SJSA1 (cell line): Measurements from ENCODE around the gene TMEM52. TPM values are rescaled to one million over a fixed set of nuclear protein-coding genes. Genes with fewer than 3 reads are reported as not detected.
"Not testable (repeated sequence)": the region's sequence is repeated elsewhere in the genome, so short reads cannot be mapped to it uniquely, and the experiment has no call there.

Experiments used
- DNase-seq, 2 experiments: peaks; one replicate each; pipeline ENCODE4 v3.0.0-alpha.2; 2015 to 2020; ENCODE audit warnings: low spot score in 2 of 2, low read depth in 1 of 2
- H3K27ac ChIP-seq: fragments of 250-450 bp; sonication (Bioruptor Pico); 2 replicates; pipeline ENCODE4 v1.5.1; 2020; ENCODE audit warnings: mild to moderate bottlenecking, moderate library complexity
- H3K27me3 ChIP-seq: fragments of 250-450 bp; sonication (Bioruptor Pico); replicated peaks from 2 replicates; pipeline ENCODE4 v1.5.1; 2020; ENCODE audit warnings: mild to moderate bottlenecking, moderate library complexity
- H3K36me3 ChIP-seq: fragments of 250-450 bp; sonication (Bioruptor Pico); 2 replicates; pipeline ENCODE4 v1.5.1; 2020; ENCODE audit warnings: mild to moderate bottlenecking
- H3K4me1 ChIP-seq: fragments of 250-450 bp; sonication (Bioruptor Pico); replicated peaks from 2 replicates; pipeline ENCODE4 v1.6.1; 2021; ENCODE audit warnings: mild to moderate bottlenecking
- H3K4me3 ChIP-seq: fragments of 250-450 bp; sonication (Bioruptor Pico); 2 replicates; pipeline ENCODE4 v1.5.1; 2020; ENCODE audit warnings: mild to moderate bottlenecking
- H3K9me3 ChIP-seq: fragments of 250-450 bp; sonication (Bioruptor Pico); replicated peaks from 2 replicates; pipeline ENCODE4 v1.5.1; 2020; ENCODE audit warnings: mild to moderate bottlenecking
- total RNA-seq: library from RNA; depleted of rRNA; stranded (reverse); fragments of >200 nt; shearing (Covaris generic); gene quantifications from 2 replicates; pipeline ENCODE4 v1.2.3, GENCODE V29; 2014

Gene TMEM52
- total RNA-seq, 1 experiment from 2014 or later, result 0.87 TPM

DNA sequence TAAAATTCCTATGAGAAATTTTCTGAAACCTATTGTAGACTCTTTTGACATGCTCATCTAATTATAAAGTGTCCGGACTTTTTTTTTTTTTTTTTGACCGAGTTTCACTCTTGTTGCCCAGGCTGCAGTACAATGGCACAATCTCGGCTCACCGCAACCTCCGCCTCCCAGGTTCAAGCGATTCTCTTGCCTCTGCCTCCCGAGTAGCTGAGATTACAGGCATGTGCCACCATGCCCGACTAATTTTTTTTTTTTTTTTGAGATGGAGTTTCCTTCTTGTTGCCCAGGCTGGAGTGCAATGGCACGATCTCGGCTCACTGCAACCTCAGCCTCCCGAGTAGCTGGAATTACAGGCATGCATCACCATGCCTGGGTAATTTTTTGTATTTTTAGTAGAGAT is 35.2 kb downstream of the TMEM52 start:
- Histone ChIP-seq H3K4me1 (peaks cover 17% of the 10 kb centered on the region), H3K36me3 (peaks cover 54% of the 10 kb centered on the region)
- H3K4me3 ChIP-seq, H3K27me3 ChIP-seq, H3K9me3 ChIP-seq, H3K27ac ChIP-seq, DNase-seq: not testable (repeated sequence)

DNA sequence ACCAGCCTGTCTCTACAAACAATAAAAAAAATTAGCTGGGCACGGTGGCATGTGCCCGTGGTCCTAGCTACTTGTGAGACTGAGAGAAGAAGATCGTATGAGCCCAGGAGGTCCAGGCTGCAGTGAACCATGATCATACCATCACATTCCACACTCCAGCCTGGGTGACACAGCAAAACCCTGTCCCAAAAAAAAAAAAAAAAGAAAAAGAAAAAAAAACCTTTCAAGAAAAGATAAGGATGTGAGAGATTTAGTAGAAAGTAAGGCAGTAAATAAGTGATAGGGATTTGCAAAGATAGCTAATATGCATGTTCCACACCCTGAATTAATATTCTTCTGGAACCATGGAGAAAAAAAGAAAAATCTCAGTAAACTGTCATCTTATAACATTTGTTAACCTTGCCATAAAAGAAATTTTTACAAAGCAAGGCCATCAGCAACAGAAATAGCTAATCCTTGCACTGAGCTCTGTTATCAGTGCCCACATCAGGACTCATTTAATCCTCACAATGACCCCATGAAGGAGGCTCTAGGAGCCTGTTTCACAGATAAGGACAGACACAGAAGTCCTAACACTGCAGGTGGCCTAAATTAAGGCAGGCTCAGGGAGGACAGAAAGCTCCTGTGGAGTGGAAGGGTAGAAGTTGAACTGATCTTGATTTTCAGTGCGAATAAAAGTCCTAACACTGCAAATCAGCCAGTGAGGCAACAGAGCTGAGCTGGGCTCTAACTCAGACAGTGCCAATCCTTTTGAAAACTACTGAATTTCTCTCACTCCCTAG is 35.8 kb downstream of the TMEM52 start:
- Histone ChIP-seq H3K4me1 (peaks cover 12% of the 10 kb centered on the region), H3K4me3 (no peak overlapping the region), H3K27me3 (no peaks in the 10 kb centered on the region), H3K27ac (0 out of 2 replicates have a peak overlapping the region, but pooled peaks have one; percentile 15), H3K9me3 (no peaks in the 10 kb centered on the region), H3K36me3 (peaks cover 57% of the 10 kb centered on the region)
- DNase-seq, result no peak

DNA sequence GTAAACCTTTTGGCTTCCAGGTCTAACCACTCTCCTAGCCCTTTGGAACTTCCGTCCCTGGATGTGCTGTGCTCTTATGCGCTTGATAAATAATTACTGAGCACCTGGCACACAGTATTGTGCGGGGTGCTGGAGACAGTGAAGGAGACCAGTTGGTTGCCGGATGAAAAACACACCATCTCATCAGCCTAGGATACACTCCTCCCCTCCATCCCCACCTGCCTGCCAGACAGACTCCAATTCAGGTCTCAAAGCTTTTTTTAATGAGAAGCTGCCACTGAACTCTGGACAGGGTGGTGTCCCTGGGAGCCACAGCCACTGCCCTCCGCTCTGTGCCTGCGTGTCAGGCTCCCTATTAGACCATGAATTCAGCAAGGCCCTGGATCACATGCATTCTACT is 37.4 kb downstream of the TMEM52 start:
- no peak overlapping the region for H3K27ac ChIP-seq
- no peak overlapping the region for H3K4me3 ChIP-seq
- peaks cover 55% of the 10 kb centered on the region for H3K36me3 ChIP-seq
- H3K9me3 ChIP-seq, result no peaks in the 10 kb centered on the region
- peaks cover 3% of the 10 kb centered on the region; the same call in 1 of the 2 replicates for H3K4me1 ChIP-seq
- no peak for DNase-seq
- H3K27me3 ChIP-seq, result no peaks in the 10 kb centered on the region

DNA sequence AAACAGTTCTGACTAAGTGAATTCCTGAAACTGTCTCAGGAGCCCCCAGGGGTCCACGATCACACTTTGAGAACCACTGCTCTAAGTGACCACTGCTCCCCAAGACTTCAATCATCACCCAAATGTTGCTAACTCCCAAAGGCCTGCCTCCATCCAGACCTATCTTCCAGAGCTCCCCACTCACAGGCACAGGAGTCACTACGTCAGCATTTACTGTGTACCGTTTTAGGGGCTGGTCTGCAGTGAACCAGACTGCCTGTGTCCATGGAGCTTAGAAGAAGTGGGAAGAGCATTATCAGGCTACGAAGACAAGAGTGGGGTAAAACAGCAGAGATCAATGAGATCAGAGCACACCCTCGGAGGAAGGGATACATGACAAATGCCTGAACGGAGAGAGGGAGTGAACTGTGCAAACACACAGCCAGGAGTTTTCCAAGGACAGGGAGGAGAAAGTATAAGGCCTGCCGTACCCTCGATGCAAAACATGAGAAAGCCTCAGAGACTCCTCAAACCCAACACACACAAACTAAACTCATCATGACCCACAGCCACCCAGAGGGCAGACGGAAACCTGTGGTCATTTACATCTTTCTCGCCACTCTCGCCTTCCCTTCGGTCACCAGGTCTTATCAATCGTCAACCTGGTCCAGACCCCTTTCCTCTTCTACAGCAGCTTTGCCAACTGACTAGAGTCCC is 38.3 kb downstream of the TMEM52 start:
- no peaks in the 10 kb centered on the region for H3K9me3 ChIP-seq
- no peaks in the 10 kb centered on the region for H3K27me3 ChIP-seq
- H3K4me1 ChIP-seq, result peaks cover 7% of the 10 kb centered on the region; the same call in 1 of the 2 replicates
- DNase-seq, result no peak
- peaks cover 60% of the 10 kb centered on the region for H3K36me3 ChIP-seq
- no peak overlapping the region for H3K4me3 ChIP-seq
- H3K27ac ChIP-seq, result no peak overlapping the region

DNA sequence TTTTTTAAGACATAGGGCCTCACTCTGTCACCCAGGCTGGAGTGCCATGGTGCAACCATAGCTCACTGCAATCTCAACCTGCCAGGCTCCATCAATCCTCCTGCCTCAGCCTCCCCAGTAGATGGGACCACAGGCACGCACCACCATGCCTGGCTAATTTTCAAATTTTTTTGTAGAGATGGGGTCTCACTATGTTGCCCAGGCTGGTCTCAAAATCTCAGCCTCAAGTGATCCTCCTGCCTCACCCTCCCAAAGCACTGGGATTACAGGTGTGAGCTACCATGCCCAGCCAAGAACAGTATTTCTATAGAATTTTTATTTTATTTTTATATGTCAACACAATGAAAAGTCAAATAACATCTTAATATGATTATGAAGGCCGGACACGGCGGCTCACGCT is 39.1 kb downstream of the TMEM52 start:
- peaks cover 7% of the 10 kb centered on the region; the same call in 1 of the 2 replicates for H3K4me1 ChIP-seq
- H3K36me3 ChIP-seq, result peaks cover 65% of the 10 kb centered on the region
- H3K4me3 ChIP-seq, result no peak overlapping the region
- no peaks in the 10 kb centered on the region for H3K27me3 ChIP-seq
- no peak for DNase-seq
- H3K9me3 ChIP-seq, result no peaks in the 10 kb centered on the region
- H3K27ac ChIP-seq, result no peak overlapping the region

DNA sequence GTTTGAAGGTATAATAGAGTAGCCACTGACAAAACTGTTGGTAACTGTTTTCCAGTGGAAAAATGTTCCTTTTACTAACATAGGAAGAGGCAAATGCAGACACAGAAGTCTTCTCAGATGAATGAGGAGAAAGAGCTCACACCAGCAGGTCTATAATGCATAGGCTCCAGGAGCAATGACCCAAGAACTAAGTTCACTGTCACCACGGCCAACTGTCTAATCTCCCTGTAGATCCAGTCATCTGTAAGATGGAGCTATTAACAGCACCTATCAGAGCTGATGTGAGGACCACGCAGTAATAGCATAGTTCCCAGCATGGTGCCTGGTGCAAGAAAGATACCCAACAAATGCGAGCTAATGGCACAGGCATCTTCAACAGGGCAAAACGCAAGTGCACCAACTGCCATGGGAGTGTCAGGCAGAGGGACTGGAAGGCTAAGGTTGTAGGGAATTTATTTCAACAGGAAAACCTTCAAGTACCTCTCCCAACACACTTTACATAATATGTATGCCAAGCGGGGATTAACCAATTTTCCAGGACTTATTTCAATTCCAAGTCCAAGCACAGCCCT is 41.1 kb downstream of the TMEM52 start:
- Histone ChIP-seq H3K36me3 (peaks cover 69% of the 10 kb centered on the region), H3K27me3 (no peaks in the 10 kb centered on the region), H3K9me3 (no peaks in the 10 kb centered on the region), H3K4me1 (peaks cover 7% of the 10 kb centered on the region; the same call in 1 of the 2 replicates), H3K4me3 (no peak overlapping the region), H3K27ac (no peak overlapping the region)
- no peak for DNase-seq

DNA sequence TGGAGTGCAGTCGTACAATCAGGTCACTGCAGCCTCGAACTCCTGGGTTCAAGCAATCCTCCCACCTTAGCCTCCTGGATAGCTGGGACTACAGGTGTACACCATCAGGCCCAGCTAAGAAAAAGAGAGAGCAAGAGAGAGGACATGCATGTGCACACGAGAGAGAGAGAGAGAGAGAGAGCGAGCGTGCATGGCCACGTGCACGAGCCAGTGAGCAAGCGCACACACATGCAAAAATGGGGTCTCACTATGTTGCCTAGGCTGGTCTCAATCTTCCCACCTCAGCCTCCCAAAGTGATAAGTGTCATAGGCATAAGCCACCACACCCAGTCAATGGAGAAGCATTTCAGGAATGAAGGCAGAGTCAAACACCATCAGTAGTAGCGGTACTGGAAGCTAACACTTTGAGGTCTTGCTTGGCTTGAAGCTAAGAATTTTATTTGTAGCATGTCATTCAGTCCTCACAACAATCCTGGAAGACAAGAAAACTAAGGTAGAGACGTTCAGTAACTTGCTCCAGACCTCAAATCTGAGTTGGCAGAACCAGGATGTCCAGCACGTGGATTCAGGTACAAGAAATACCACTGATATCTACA is 42.6 kb downstream of the TMEM52 start:
- H3K36me3 ChIP-seq, result peaks cover 69% of the 10 kb centered on the region
- no peak overlapping the region for H3K4me3 ChIP-seq
- H3K9me3 ChIP-seq, result no peaks in the 10 kb centered on the region
- no peaks in the 10 kb centered on the region for H3K27me3 ChIP-seq
- peaks cover 7% of the 10 kb centered on the region; the same call in 1 of the 2 replicates for H3K4me1 ChIP-seq
- no peak for DNase-seq
- H3K27ac ChIP-seq, result no peak overlapping the region

DNA sequence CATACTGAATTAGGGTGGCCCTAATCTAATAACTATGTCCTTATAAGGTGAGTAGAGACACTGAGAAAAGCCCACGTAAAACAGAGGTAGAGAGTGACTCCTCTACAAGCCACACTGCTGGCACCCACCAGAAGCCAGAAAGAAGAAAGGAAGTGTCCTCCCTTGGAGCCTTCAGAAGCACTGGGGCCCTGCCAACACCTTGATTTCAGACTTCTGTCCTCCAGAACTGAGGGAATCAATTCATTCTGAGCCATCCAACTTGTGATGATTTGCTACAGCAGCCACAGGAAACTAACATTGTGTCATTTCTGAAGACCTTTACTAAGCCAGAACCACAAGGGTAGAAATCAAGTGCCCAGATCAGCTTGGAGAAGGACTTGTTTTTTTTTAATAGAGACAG is 43.1 kb downstream of the TMEM52 start:
- Histone ChIP-seq H3K27me3 (no peaks in the 10 kb centered on the region), H3K27ac (no peak overlapping the region), H3K36me3 (peaks cover 70% of the 10 kb centered on the region), H3K4me1 (peaks cover 7% of the 10 kb centered on the region; the same call in 1 of the 2 replicates), H3K4me3 (no peak overlapping the region), H3K9me3 (no peaks in the 10 kb centered on the region)
- no peak for DNase-seq

DNA sequence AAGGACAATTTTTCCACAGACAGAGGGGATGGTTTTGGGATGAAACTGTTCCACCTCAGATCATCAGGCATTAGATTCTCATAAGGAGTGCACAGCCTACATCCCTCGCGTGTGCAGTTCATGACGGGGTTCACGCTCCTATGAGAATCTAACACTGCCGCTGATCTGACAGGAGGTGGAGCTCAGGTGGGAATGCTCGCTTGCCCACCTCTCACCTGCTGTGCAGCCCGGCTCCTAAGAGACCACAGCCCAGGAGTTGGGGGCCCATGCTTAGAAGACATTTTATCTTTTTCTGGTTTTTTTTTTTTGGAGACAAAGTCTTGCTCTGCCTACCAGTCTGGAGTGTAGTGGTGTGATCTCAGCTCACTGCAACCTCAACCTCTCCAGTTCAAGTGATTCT is 44.2 kb downstream of the TMEM52 start:
- H3K36me3 ChIP-seq, result peaks cover 80% of the 10 kb centered on the region
- peaks cover 7% of the 10 kb centered on the region; the same call in 1 of the 2 replicates for H3K4me1 ChIP-seq
- no peak overlapping the region for H3K27ac ChIP-seq
- no peak for DNase-seq
- no peaks in the 10 kb centered on the region for H3K27me3 ChIP-seq
- no peaks in the 10 kb centered on the region for H3K9me3 ChIP-seq
- H3K4me3 ChIP-seq, result no peak overlapping the region

DNA sequence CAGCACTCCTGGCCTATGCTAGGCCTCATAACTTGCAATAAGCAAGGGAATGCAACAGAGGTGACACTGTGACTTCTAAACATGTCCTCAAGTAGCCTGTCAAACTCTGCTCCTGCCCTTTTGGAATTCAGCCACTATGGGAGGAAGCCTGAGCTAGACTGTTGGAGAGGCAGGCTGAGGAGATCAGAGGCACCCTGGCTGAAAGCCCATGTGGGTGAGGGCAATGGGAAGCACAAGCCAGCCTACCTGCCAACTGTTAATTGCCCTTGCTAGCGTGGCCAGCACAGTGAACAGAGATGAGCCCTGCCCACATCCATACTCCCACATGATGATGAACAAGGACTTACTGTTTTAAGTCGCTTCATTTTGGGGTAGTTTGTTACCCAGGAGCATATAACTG is 45.9 kb downstream of the TMEM52 start:
- Histone ChIP-seq H3K27ac (no peak overlapping the region), H3K27me3 (no peaks in the 10 kb centered on the region), H3K4me3 (no peak overlapping the region), H3K36me3 (peaks cover 76% of the 10 kb centered on the region), H3K9me3 (no peaks in the 10 kb centered on the region), H3K4me1 (peaks cover 15% of the 10 kb centered on the region)
- DNase-seq, result no peak

DNA sequence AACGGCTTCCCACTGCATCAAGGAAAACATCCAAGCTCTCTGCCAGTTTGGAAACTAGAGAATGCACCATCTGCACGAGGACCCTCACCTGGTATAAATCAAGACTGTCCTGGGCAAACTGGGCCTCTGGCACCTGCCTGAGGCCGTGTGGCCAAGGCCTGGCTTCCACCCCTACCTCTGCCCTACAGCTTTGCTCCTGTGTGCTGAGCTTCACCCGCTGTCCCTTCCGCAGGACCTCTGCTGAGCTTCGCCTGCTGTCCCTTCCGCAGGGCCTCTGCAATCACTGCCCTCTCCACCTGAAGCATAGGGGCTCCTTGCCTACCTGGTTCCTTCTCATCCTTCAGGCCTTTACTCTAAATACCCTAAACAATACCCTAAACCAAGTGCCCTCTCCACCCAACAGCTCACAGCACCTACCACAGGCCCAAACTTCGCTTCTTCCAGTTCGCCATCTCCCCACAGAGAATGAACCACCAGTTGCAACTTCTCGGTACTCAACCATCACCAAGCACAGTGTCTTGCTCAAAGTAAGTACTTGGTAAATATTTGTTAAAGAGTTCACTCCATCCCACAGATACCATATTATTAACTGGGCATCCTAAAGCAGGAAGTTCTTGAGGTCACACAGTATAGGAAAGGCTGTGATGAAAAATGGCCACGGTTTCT is 46.6 kb downstream of the TMEM52 start:
- Histone ChIP-seq H3K9me3 (no peaks in the 10 kb centered on the region), H3K27me3 (no peaks in the 10 kb centered on the region), H3K4me1 (peaks cover 15% of the 10 kb centered on the region), H3K36me3 (peaks cover 69% of the 10 kb centered on the region), H3K4me3 (no peak overlapping the region), H3K27ac (no peak overlapping the region)
- DNase-seq, result no peak

DNA sequence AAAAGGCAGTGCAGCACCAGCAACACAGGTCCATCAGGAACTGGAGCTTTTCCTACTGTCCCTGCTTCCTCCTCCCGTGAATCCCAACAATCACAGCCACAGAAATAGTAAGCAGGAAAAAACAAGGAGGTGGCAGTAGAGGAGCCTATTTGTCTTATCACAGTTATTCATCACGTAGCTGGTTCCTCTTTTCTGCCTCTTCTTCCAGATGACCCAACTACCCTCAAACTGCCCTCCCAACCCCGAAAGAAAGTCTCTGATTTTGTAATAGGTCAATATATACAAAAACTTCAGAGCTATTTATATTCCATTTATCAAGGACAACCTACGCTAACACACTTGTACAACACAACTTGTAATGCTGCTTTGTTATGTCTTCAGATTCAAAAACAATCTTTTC is 49.6 kb downstream of the TMEM52 start:
- no peak for DNase-seq
- Histone ChIP-seq H3K4me1 (peaks cover 11% of the 10 kb centered on the region), H3K36me3 (peaks cover 52% of the 10 kb centered on the region), H3K9me3 (no peaks in the 10 kb centered on the region), H3K4me3 (no peak overlapping the region), H3K27ac (no peak overlapping the region), H3K27me3 (no peaks in the 10 kb centered on the region)
